Caco-2 (cell line): ENCODE measurements around the gene GLT8D2. TPM values are rescaled to one million over a fixed set of nuclear protein-coding genes. Genes with fewer than 3 reads are reported as not detected.
"Not testable (repeated sequence)": the region's sequence is repeated elsewhere in the genome, so short reads cannot be mapped to it uniquely, and the experiment has no call there.

Experiments
- BruUV-seq: library from RNA; stranded (reverse); fragments of 400-500 nt; replicated peaks from 2 replicates; lab custom pipeline; 2021; lab: Mats Ljungman, UMichigan
- CTCF ChIA-PET: fragments of 300-600 bp; sonication (Branson Sonifier 250); formaldehyde crosslinking; loops from one replicate; lab custom pipeline; 2022; ENCODE audit warnings: antibody characterized with exemption; lab: Charles Lee
- POLR2A ChIA-PET: fragments of 300-600 bp; sonication (Branson Sonifier 250); formaldehyde crosslinking; loops from one replicate; lab custom pipeline; 2022; ENCODE audit warnings: antibody characterized with exemption; lab: Charles Lee
- DNase-seq, 2 experiments: peaks; one replicate each; pipeline versions ENCODE4 v3.0.0 to v3.0.0-alpha.2; 2020 to 2022
- H3K27me3 ChIP-seq: replicated peaks from 2 replicates; pipeline ENCODE4 v1.6.0; 2011; ENCODE audit warnings: low read length; ENCODE audit not compliant: control insufficient read depth, insufficient read depth
- H3K36me3 ChIP-seq: 2 replicates; pipeline ENCODE4 v1.5.1; 2011; ENCODE audit warnings: low read length; ENCODE audit not compliant: control insufficient read depth, insufficient read depth
- H3K4me1 ChIP-seq: fragments of 250-450 bp; sonication (Bioruptor Pico); 2 replicates; pipeline ENCODE4 v1.5.1; 2020; ENCODE audit warnings: mild to moderate bottlenecking
- H3K4me3 ChIP-seq: 2 replicates; pipeline ENCODE4 v1.5.1; 2011; ENCODE audit warnings: low read depth, mild to moderate bottlenecking, control low read depth, low read length
- H3K9me3 ChIP-seq: fragments of 250-450 bp; sonication (Bioruptor Pico); 2 replicates; pipeline ENCODE4 v1.5.1; 2020; ENCODE audit warnings: mild to moderate bottlenecking, moderate library complexity
- H3K27ac Mint-ChIP-seq: one replicate; pipeline ENCODE4 v1.8.0; 2022; ENCODE audit warnings: mixed read lengths; ENCODE audit not compliant: unreplicated experiment
- H3K27me3 Mint-ChIP-seq: one replicate; pipeline ENCODE4 v1.8.0; 2022; ENCODE audit warnings: mixed read lengths; ENCODE audit not compliant: insufficient read depth, unreplicated experiment
- H3K36me3 Mint-ChIP-seq: one replicate; pipeline ENCODE4 v1.8.0; 2022; ENCODE audit warnings: mild to moderate bottlenecking, mixed read lengths; ENCODE audit not compliant: insufficient read depth, unreplicated experiment
- H3K4me1 Mint-ChIP-seq: one replicate; pipeline ENCODE4 v1.8.0; 2022; ENCODE audit warnings: low read depth, mixed read lengths; ENCODE audit not compliant: unreplicated experiment
- H3K4me3 Mint-ChIP-seq: one replicate; pipeline ENCODE4 v1.8.0; 2022; ENCODE audit warnings: mild to moderate bottlenecking, moderate library complexity, mixed read lengths; ENCODE audit not compliant: unreplicated experiment
- H3K9me3 Mint-ChIP-seq: one replicate; pipeline ENCODE4 v1.8.0; 2022; ENCODE audit warnings: mixed read lengths; ENCODE audit not compliant: unreplicated experiment
- intact Hi-C: fragments of 100-400 bp; cut with micrococcal nuclease; formaldehyde crosslinking; loops from one replicate; pipeline ENCODE4 v1.10.0; 2022; ENCODE audit not compliant: unreplicated experiment
- total RNA-seq: library from RNA; stranded (reverse); gene quantifications from 2 replicates; pipeline ENCODE4 v1.2.3, GENCODE V29; 2022
- TF ChIP-seq, protein P1 (sequence below), 2 experiments: fragments of 200-600 bp in 1 of 2; IDR thresholded peaks; 1 replicate in 1 of 2; 2 replicates in 1 of 2; pipeline versions ENCODE4 v1.5.1 to v1.8.0; 2011 to 2022; ENCODE audit warnings: antibody characterized with exemption in 1 of 2, control low read depth in 1 of 2, inconsistent platforms in 1 of 2, low read depth in 1 of 2, low read length in 1 of 2, mild to moderate bottlenecking in 1 of 2, moderate library complexity in 1 of 2; ENCODE audit not compliant: insufficient read depth in 1 of 2, severe bottlenecking in 1 of 2, unreplicated experiment in 1 of 2

Gene GLT8D2
- total RNA-seq, 1 experiment from 2014 or later: not detected

DNA sequence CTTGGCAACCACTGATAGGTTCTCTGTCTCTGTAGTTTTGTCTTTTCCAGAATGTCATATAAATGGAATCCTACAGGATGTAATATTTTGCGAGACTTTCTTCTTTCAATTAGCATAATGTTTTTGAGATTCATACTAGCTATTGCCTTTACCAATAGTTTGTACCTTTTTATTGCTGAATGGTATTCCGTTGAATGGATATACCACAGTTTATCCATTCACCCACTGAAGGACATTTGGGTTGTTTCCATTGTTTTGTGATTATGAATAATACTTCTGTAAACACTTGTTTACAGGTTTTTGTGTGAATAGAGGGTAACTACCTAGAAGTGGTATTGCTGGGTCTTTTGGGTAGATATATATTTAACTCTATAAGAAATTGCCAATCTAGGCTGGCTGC lies 26.3 kb downstream of the GLT8D2 start:
- intact Hi-C loops: no loop called here
- H3K4me3 ChIP-seq: no peak overlapping the region
- no peak for DNase-seq
- H3K4me1 Mint-ChIP-seq: no peaks in the 10 kb centered on the region
- no TSS peak for BruUV-seq
- CTCF ChIA-PET: no interaction called here
- no peaks in the 10 kb centered on the region for H3K27me3 ChIP-seq
- POLR2A ChIA-PET: no interaction called here
- no peaks in the 10 kb centered on the region for H3K4me1 ChIP-seq
- H3K27me3 Mint-ChIP-seq: peaks cover 19% of the 10 kb centered on the region
- TF ChIP-seq, protein P1, sequence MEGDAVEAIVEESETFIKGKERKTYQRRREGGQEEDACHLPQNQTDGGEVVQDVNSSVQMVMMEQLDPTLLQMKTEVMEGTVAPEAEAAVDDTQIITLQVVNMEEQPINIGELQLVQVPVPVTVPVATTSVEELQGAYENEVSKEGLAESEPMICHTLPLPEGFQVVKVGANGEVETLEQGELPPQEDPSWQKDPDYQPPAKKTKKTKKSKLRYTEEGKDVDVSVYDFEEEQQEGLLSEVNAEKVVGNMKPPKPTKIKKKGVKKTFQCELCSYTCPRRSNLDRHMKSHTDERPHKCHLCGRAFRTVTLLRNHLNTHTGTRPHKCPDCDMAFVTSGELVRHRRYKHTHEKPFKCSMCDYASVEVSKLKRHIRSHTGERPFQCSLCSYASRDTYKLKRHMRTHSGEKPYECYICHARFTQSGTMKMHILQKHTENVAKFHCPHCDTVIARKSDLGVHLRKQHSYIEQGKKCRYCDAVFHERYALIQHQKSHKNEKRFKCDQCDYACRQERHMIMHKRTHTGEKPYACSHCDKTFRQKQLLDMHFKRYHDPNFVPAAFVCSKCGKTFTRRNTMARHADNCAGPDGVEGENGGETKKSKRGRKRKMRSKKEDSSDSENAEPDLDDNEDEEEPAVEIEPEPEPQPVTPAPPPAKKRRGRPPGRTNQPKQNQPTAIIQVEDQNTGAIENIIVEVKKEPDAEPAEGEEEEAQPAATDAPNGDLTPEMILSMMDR (IDR thresholded peaks at IDR 0.05; ENCODE audit: insufficient read depth in 1 of 2, low read depth in 1 of 2, low read length in 1 of 2, severe bottlenecking in 1 of 2, unreplicated experiment in 1 of 2): no peak
- H3K36me3 Mint-ChIP-seq: no peaks in the 10 kb centered on the region
- peaks cover 5% of the 10 kb centered on the region; the same call in 1 of the 2 replicates for H3K9me3 ChIP-seq
- H3K27ac Mint-ChIP-seq: no peak overlapping the region
- H3K9me3 Mint-ChIP-seq: no peaks in the 10 kb centered on the region
- no peaks in the 10 kb centered on the region for H3K36me3 ChIP-seq
- no peak overlapping the region for H3K4me3 Mint-ChIP-seq

DNA sequence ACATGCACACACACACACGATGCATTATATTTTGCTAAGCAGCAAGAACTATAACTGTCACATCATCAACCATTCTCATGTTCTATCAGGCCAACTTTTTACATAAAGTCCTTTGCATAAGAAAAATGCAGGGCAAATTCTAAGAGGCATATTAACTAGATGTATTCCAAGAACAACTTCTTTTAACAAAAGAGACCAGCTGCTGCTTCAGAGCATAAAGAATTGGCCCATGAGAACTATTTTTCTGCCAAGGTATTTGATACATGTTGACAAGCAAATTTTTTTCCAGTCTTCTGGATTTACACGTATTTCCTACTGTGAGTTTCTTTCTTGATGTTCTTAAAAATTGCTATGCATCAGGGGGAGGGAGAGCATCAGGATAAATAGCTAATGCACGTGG lies 27.2 kb downstream of the GLT8D2 start:
- CTCF ChIA-PET: no interaction called here
- no TSS peak for BruUV-seq

GRCh38 chr12:104021862-104022261 lies 28.1 kb downstream of the GLT8D2 start:
- DNase-seq, POLR2A ChIA-PET, CTCF ChIA-PET, H3K36me3 Mint-ChIP-seq, H3K36me3 ChIP-seq, H3K4me1 ChIP-seq, H3K4me3 Mint-ChIP-seq, H3K27ac Mint-ChIP-seq, H3K4me3 ChIP-seq, H3K9me3 Mint-ChIP-seq, H3K27me3 ChIP-seq, H3K4me1 Mint-ChIP-seq, intact Hi-C loops, H3K9me3 ChIP-seq, BruUV-seq: not testable (repeated sequence)
- peaks cover 18% of the 10 kb centered on the region for H3K27me3 Mint-ChIP-seq

More for the DNA sequence above, 27.2 kb downstream of the GLT8D2 start:
- intact Hi-C loops: no loop called here
- DNase-seq: no peak
- POLR2A ChIA-PET: no interaction called here
- Histone ChIP-seq H3K27me3 (no peaks in the 10 kb centered on the region), H3K4me3 (no peak overlapping the region), H3K36me3 (no peaks in the 10 kb centered on the region), H3K9me3 (peaks cover 5% of the 10 kb centered on the region; the same call in 1 of the 2 replicates), H3K4me1 (no peaks in the 10 kb centered on the region)
- Mint-ChIP-seq H3K4me1 (no peaks in the 10 kb centered on the region), H3K27me3 (peaks cover 18% of the 10 kb centered on the region), H3K4me3 (no peak overlapping the region), H3K36me3 (no peaks in the 10 kb centered on the region), H3K27ac (no peak overlapping the region), H3K9me3 (no peaks in the 10 kb centered on the region)
- TF ChIP-seq, protein P1 (IDR thresholded peaks at IDR 0.05; ENCODE audit: insufficient read depth in 1 of 2, low read depth in 1 of 2, low read length in 1 of 2, severe bottlenecking in 1 of 2, unreplicated experiment in 1 of 2): no peak

GRCh38 chr12:104012331-104012730 lies 37.7 kb downstream of the GLT8D2 start:
- H3K27ac Mint-ChIP-seq: no peak overlapping the region
- Histone ChIP-seq H3K4me3 (no peak overlapping the region), H3K4me1 (no peaks in the 10 kb centered on the region), H3K9me3 (no peaks in the 10 kb centered on the region), H3K36me3 (no peaks in the 10 kb centered on the region), H3K27me3 (no peaks in the 10 kb centered on the region)
- no peak for DNase-seq
- no peaks in the 10 kb centered on the region for H3K9me3 Mint-ChIP-seq
- H3K27me3 Mint-ChIP-seq: peaks cover 6% of the 10 kb centered on the region
- no peaks in the 10 kb centered on the region for H3K4me1 Mint-ChIP-seq
- CTCF ChIA-PET: no interaction called here
- TF ChIP-seq, protein P1 (IDR thresholded peaks at IDR 0.05; ENCODE audit: insufficient read depth in 1 of 2, low read depth in 1 of 2, low read length in 1 of 2, severe bottlenecking in 1 of 2, unreplicated experiment in 1 of 2): no peak
- no peaks in the 10 kb centered on the region for H3K36me3 Mint-ChIP-seq
- intact Hi-C loops: no loop called here
- no peak overlapping the region for H3K4me3 Mint-ChIP-seq
- BruUV-seq: no TSS peak
- POLR2A ChIA-PET: no interaction called here
